ENCODE results near the gene RASA3.
A peak's percentile ranks its signal among the peaks of the same experiment; 100 is the strongest.

RASA3 gene

GRCh38 chr13:114065141-114065925, 67.1 kb downstream of the RASA3 start:
- in situ Hi-C loops (cut with HindIII; ENCODE audit: low sequenced_read_pairs): no loop called here
- no peak for TF ChIP-seq CTCF (IDR thresholded peaks at IDR 0.05; ENCODE audit: low read depth, low read length)
- peak overlapping the region; percentile 7 for H3K4me3 ChIP-seq (ENCODE audit: low read depth, low read length)
- DNase-seq (ENCODE audit: low read depth, low spot score): peak; percentile 99

- H3K4me3 ChIP-seq (ENCODE audit: low read depth, low read length): peak overlapping the region; percentile 17
- TF ChIP-seq CTCF (IDR thresholded peaks at IDR 0.05; ENCODE audit: low read depth, low read length): no peak
- in situ Hi-C loops (cut with HindIII; ENCODE audit: low sequenced_read_pairs): no loop called here
- DNase-seq (ENCODE audit: low read depth, low spot score): peak; percentile 51
These were observed 67.8 kb downstream of the RASA3 start for GRCh38 chr13:114064450-114065140.

GRCh38 chr13:114063545-114064449, 68.6 kb downstream of the RASA3 start:
- in situ Hi-C loops (cut with HindIII; ENCODE audit: low sequenced_read_pairs): no loop called here
- peak overlapping the region; percentile 17 for H3K4me3 ChIP-seq (ENCODE audit: low read depth, low read length)
- DNase-seq (ENCODE audit: low read depth, low spot score): peak; percentile 71
- no peak for TF ChIP-seq CTCF (IDR thresholded peaks at IDR 0.05; ENCODE audit: low read depth, low read length)

- H3K4me3 ChIP-seq (ENCODE audit: low read depth, low read length): no peak overlapping the region
- no peak for TF ChIP-seq CTCF (IDR thresholded peaks at IDR 0.05; ENCODE audit: low read depth, low read length)
- in situ Hi-C loops (cut with HindIII; ENCODE audit: low sequenced_read_pairs): no loop called here
- no peak for DNase-seq (ENCODE audit: low read depth, low spot score)
These were observed 69.7 kb downstream of the RASA3 start for GRCh38 chr13:114062754-114063153.

GRCh38 chr13:114062341-114062740, 70.1 kb downstream of the RASA3 start:
- in situ Hi-C loops (cut with HindIII; ENCODE audit: low sequenced_read_pairs): no loop called here
- no peak for DNase-seq (ENCODE audit: low read depth, low spot score)
- no peak for TF ChIP-seq CTCF (IDR thresholded peaks at IDR 0.05; ENCODE audit: low read depth, low read length)
- no peak overlapping the region for H3K4me3 ChIP-seq (ENCODE audit: low read depth, low read length)

- DNase-seq (ENCODE audit: low read depth, low spot score): no peak
- TF ChIP-seq CTCF (IDR thresholded peaks at IDR 0.05; ENCODE audit: low read depth, low read length): no peak
- no peak overlapping the region for H3K4me3 ChIP-seq (ENCODE audit: low read depth, low read length)
- in situ Hi-C loops (cut with HindIII; ENCODE audit: low sequenced_read_pairs): no loop called here
These were observed 70.7 kb downstream of the RASA3 start for GRCh38 chr13:114061744-114062143.

All from astrocyte of the spinal cord (primary cell).